Activated CD4-positive, CD25-positive, alpha-beta regulatory T cell treated with anti-CD3 and anti-CD28 coated beads, Interleukin-2, amount 50 U/mL, for 24 hours (primary cell): ENCODE results near the gene FRMPD2.
A peak's percentile ranks its signal among the peaks of the same experiment; 100 is the strongest.
"Not testable (repeated sequence)": the region's sequence is repeated elsewhere in the genome, so short reads cannot be mapped to it uniquely, and the experiment has no call there.

Experiments used
- ATAC-seq, 2 donors: fragments of 150-1000 bp; cut with Tn5 transposase; one replicate each; pipeline ENCODE4 v1.10.0; 2021; ENCODE audit warnings: mild to moderate bottlenecking in 1 of 2, moderate library complexity in 1 of 2

The FRMPD2 gene

GRCh38 chr10:48251525-48252353 is 22.8 kb downstream of the FRMPD2 start:
- no peak for ATAC-seq

DNA sequence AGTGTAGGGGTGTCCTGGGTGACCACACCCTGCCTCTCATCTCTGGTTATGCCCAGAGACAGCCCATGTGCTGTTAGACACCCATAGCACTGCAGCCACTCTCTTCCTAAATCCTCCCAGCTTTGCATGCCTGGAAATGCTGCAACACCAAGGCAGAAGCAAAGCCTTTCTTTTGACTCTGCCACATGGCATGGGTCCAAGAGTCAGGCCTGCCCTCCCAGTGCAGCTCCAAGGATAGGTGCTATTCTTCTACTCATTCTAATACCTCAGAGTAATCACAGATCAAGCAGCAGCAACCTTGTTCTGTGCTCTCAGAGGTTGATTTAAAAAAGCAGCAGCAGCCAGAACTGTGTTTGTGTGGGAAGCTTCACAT is 23.4 kb downstream of the FRMPD2 start:
- no peak for ATAC-seq

GRCh38 chr10:48249763-48250351 is 24.6 kb downstream of the FRMPD2 start:
- peak in 1 of 2 donors; percentile 6 for ATAC-seq

GRCh38 chr10:48249004-48249762 is 25.3 kb downstream of the FRMPD2 start:
- no peak for ATAC-seq

DNA sequence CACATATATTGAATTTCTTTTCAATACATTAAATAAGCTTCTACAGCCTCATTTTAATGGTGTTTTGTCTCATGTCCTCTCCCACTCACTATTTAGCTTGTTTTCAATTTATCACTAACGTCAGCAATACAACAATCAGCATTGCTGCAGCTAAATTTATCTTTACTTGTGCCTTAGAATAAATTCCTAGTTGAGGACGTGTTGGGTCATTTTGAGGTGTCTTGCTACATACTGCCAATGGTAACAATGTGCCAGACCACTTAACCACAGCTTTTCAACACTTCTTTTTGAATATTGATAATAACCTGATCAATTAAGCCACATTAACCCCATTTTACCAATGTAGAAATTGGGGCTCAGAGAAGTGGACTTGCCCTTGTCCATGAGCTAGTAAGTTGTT is 26.0 kb downstream of the FRMPD2 start:
- no peak for ATAC-seq

DNA sequence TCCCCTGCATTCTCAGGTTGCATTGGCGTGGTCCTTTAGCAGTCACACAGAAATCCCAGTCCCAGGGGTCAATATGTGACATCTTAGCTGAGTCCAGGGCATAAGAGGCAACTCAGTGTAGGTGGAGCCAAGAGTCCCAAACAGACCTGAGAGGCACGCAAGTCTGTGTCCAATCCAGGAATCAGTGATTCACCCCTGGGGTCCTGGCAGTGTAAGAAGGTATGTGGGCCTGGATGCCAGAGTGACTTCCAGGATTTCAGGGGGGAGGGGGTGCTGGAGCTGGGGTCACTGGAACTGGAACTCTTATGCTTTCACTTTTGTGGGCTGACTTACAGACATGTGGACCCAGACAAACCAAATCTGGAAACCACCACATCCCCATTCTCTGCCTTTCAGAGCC is 26.8 kb downstream of the FRMPD2 start:
- no peak for ATAC-seq

- no peak for ATAC-seq
Measured at GRCh38 chr10:48246501-48246900, 28.0 kb downstream of the FRMPD2 start.

DNA sequence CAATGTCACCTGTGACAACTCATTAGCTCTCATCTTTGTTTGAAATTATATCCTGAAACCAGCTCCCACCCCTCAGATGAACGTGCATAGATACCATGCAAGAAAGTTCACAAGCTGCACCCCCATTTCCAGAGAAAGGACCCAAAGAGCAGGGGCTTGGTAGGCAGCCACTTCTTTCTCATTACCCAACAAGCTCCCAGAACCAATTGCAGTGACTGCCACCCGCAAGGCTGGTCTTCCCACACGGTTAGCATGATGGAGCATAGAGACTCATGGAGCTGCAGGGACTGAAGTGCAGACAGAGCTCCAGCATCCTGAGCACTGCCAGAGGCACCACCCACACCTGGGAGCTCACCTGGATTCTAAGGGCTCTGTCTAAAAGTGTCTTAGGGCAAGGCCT is 28.5 kb downstream of the FRMPD2 start:
- ATAC-seq: no peak

- not testable (repeated sequence) for ATAC-seq
Measured at GRCh38 chr10:48243921-48244320, 30.6 kb downstream of the FRMPD2 start.

DNA sequence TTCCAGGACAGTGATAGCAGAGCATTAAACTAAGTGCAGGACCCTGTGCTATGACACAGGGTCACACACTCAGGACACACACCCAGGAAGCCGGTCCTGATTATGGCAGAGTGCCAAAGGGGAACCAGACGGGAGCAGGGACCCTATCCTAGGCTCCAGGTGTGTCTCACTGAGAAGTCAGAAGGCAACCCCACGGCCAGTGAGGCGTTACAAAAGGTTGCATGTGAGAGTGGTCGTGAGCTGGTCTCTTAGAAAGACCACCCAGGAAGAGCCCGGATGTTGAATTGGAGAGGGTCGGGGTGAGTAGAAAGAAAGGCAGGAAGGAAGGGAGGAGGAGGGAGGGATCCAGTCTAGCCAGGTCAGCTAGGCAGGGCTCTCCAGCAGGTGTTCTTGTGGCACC is 31.0 kb downstream of the FRMPD2 start:
- ATAC-seq: no peak

- ATAC-seq: no peak
Measured at GRCh38 chr10:48242171-48242904, 32.2 kb downstream of the FRMPD2 start.

DNA sequence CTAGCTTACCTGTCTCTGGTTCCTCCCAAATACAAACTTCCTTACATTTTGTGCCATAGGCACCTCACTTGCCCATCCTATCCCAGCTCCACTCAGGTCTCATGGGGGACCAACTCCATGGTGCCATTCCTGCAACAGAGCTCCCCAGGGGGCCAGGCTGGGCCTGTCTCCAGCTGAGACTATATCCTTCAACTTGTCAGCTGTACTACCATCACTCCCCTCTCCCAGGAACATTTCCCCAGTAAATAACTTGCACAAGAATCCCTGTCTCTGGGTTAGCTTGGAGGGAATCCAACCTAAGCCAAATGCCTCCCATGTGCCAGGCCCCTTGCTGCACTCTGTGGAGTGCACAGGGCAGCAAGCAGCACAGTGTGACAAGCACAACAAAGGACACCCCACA is 33.2 kb downstream of the FRMPD2 start:
- ATAC-seq: no peak

- no peak for ATAC-seq
Measured at GRCh38 chr10:48240196-48240595, 34.3 kb downstream of the FRMPD2 start.

GRCh38 chr10:48239618-48240017 is 34.9 kb downstream of the FRMPD2 start:
- ATAC-seq: no peak

DNA sequence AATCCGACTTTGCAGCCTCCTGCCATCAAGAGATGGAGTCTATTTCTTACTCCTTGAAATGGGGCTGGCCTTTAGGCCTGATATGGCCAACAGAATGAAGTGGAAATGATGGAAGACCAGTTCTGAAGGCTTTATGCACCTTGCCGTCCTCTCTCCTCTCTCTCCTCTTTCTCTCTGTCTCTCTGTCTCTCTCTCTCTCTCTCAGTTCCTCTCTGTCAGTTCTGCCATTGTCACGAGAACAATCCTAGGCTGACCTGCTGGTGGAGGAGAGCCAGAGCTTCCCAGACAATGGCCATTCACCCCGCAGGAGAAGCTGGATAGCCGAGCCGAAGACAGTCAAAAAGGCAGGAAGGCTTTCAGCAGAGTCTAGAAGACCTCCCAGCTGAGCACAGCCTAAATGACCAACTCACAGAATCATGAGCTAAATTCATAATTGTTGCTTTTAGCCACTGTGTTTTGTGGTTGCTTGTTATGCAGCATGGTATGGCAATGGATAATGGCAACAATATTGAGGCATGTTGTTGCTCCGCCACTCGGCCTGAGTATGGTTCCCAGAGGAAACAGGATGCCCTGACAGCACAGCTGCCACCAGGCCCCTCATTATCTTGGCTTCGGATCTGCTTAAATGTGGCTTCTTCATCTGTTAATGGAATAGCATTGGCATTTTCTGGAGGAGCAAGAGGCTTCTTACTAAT is 35.5 kb downstream of the FRMPD2 start:
- no peak for ATAC-seq

- ATAC-seq: no peak
Measured at GRCh38 chr10:48237259-48238250, 36.9 kb downstream of the FRMPD2 start.

- ATAC-seq: no peak
Measured at GRCh38 chr10:48236199-48236621, 38.3 kb downstream of the FRMPD2 start.

DNA sequence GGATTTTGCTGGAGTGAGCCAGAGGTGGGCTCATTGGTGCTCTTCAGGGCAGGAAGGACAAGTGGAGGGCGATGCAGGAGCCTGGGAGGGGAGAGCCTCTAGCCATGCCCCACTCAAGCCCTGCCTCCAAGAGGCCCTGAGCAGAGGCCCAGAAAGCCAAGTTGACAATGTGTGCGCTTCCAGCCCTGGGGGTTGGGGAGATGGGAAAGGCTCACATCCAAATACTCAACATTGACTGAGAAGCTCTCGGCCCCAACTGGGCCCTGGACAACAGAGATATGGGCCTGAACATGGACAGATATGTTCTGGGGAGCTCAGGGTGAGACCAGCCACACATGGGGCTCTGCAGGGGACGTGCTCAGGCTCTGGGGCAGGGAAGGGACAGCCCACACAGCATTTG is 39.0 kb downstream of the FRMPD2 start:
- no peak for ATAC-seq

DNA sequence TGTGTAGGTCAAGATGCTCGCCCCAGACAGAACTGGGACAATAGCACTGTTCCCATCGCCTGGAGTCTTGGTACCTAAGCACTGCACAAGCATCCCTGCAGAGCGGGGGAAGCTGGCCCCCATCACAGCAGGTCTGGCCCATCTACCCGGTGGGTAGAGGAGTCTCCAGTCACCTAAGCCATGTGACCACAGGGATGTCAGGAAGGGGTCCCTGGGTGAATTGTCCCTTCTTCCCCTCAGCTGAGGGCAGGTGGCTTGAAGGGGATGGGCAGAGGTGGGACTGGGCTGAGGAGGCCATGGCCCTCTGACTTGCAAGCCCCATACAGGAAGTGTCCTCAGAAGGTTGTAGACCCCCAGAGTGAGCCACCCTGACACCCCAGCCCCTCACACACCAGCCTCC is 39.7 kb downstream of the FRMPD2 start:
- ATAC-seq: no peak

- no peak for ATAC-seq
Measured at GRCh38 chr10:48234295-48234694, 40.2 kb downstream of the FRMPD2 start.

DNA sequence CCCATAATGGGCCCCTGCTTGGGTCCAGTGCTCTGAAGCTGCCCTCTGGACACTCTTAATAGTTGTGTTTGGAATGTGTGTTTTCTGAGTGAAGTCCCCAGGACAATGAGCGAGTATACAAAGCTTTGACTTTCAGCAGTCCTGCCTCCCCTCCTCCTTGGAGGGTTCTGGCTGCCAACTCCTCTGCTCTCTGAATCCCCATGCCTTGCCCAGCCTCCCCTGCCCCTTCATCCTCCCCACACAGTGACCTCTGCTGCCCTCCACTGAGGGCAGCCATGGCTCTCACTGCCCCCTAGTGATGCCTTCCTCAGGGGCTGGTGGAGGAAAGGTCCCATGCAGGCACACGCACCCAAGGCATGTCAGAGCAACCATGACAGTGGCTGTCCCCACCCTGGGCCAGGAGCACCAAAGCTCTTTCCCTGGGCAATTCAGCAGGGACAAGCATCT is 40.9 kb downstream of the FRMPD2 start:
- no peak for ATAC-seq
